H1 (cell line): ENCODE data around the gene SSR2. TPM values are rescaled to one million over a fixed set of nuclear protein-coding genes. Genes with fewer than 3 reads are reported as not detected.

Source experiments
- CHD7 ChIP-seq: fragments of 300-600 bp; sonication (generic); IDR thresholded peaks from 2 replicates; pipeline ENCODE4 v1.7.1; 2012; ENCODE audit warnings: low read length, moderate library complexity, mild to moderate bottlenecking, inconsistent platforms; ENCODE audit not compliant: insufficient replicate concordance
- TCF12 ChIP-seq: IDR thresholded peaks from 2 replicates; pipeline ENCODE4 v1.6.1; 2011; ENCODE audit warnings: low read depth, mild to moderate bottlenecking, low read length
- polyA plus RNA-seq, 7 experiments: library from polyadenylated mRNA; depleted of rRNA in 3 of 7; stranded (reverse) in 5 of 7; unstranded in 2 of 7; fragments of >200 nt in 5 of 7; fragments of 200-250 nt in 2 of 7; gene quantifications; 1 replicate in 5 of 7; 2 replicates in 1 of 7; 4 replicates in 1 of 7; pipeline versions ENCODE4 v1.2.1 to v1.2.3, GENCODE V29; 2011 to 2013; ENCODE audit warnings: missing spikeins in 2 of 7, mixed read lengths in 2 of 7
- total RNA-seq: library from RNA; stranded (reverse); fragmentation: NEBNext Ultra II Directional; extraction: Animal tissue kit (Norgen Biotek cat#: 25700); gene quantifications from 2 replicates; pipeline ENCODE4 v1.2.1, GENCODE V29; 2021

Gene SSR2
- total and polyA plus RNA-seq, 2 of the 8 experiments (the other 6 are each of a cell fraction or from before 2014, with no cell fraction given) = 190 to 648 TPM

GRCh38 chr1:156060937-156061636 lies 40.3 kb upstream of the SSR2 start, which contains the start of gene RAB25 (continued):
- TF ChIP-seq CHD7 (no peak), TCF12 (no peak)
